SK-N-SH (cell line): ENCODE results near the gene NR2E3. TPM values are rescaled to one million over a fixed set of nuclear protein-coding genes. Genes with fewer than 3 reads are reported as not detected.

Experiments used
- CTCF ChIA-PET: fragments of 300-600, 350-600 bp; formaldehyde crosslinking; extraction: SDS; loops from one replicate; lab custom pipeline; 2021; lab: Yijun Ruan, JAX
- POLR2A ChIA-PET: fragments of 350-600 bp; sonication (Branson Sonifier 250); formaldehyde crosslinking; extraction: SDS; loops from one replicate; lab custom pipeline; 2020; ENCODE audit warnings: antibody characterized with exemption, inconsistent platforms; lab: Yijun Ruan, JAX
- DNase-seq: peaks from one replicate; pipeline ENCODE4 v3.0.0; 2012
- H2AFZ ChIP-seq: fragments of 200-600 bp; sonication (generic); 2 replicates; pipeline ENCODE4 v1.8.1; 2016; ENCODE audit warnings: antibody characterized with exemption, mild to moderate bottlenecking, low read depth
- H3F3A ChIP-seq: fragments of 200-600 bp; sonication (generic); replicated peaks from 2 replicates; pipeline ENCODE3; 2016; ENCODE audit warnings: antibody characterized with exemption, mild to moderate bottlenecking; ENCODE audit not compliant: insufficient read depth
- H3K27ac ChIP-seq, 2 experiments: fragments of 200-500 bp in 1 of 2; fragments of 200-600 bp in 1 of 2; sonication (Bioruptor generic) in 1 of 2; sonication (generic), shearing (Covaris generic) in 1 of 2; 2 replicates each; pipeline versions ENCODE4 v1.5.1 to v1.6.1; 2014 to 2016; ENCODE audit warnings: low read depth in 2 of 2, inconsistent platforms in 1 of 2, low read length in 1 of 2, mild to moderate bottlenecking in 1 of 2, mixed read lengths in 1 of 2
- H3K27me3 ChIP-seq: fragments of 200-600 bp; sonication (generic), shearing (Covaris generic); 2 replicates; pipeline ENCODE4 v1.6.1; 2016; ENCODE audit warnings: mixed run types; ENCODE audit not compliant: insufficient read depth
- H3K36me3 ChIP-seq, 2 experiments: fragments of 200-500 bp in 1 of 2; fragments of 200-600 bp in 1 of 2; sonication (Bioruptor generic) in 1 of 2; sonication (generic) in 1 of 2; replicated peaks in 1 of 2; 2 replicates each; pipeline versions ENCODE3 to v1.5.1; 2014 to 2016; ENCODE audit warnings: low read length in 1 of 2, mild to moderate bottlenecking in 1 of 2; ENCODE audit not compliant: insufficient read depth in 2 of 2, control insufficient read depth in 1 of 2
- H3K4me1 ChIP-seq, 2 experiments: fragments of 200-500 bp in 1 of 2; fragments of 200-600 bp in 1 of 2; sonication (Bioruptor generic) in 1 of 2; sonication (generic), shearing (Covaris generic) in 1 of 2; 2 replicates each; pipeline versions ENCODE4 v1.5.1 to v1.6.1; 2014 to 2016; ENCODE audit warnings: low read depth in 1 of 2, low read length in 1 of 2, mixed run types in 1 of 2; ENCODE audit not compliant: insufficient read depth in 2 of 2, control insufficient read depth in 1 of 2
- H3K4me2 ChIP-seq: fragments of 200-600 bp; sonication (generic), shearing (Covaris generic); 2 replicates; pipeline ENCODE4 v1.6.1; 2017; ENCODE audit warnings: mixed run types
- H3K4me3 ChIP-seq, 2 experiments: fragments of 200-500 bp in 1 of 2; fragments of 200-600 bp in 1 of 2; sonication (Bioruptor generic) in 1 of 2; sonication (generic), shearing (Covaris generic) in 1 of 2; 2 replicates each; pipeline versions ENCODE4 v1.5.1 to v1.8.1; 2014 to 2016; ENCODE audit warnings: low read depth in 2 of 2, inconsistent platforms in 1 of 2, low read length in 1 of 2, mild to moderate bottlenecking in 1 of 2, mixed read lengths in 1 of 2, moderate library complexity in 1 of 2
- H3K79me2 ChIP-seq: fragments of 200-600 bp; sonication (generic); 2 replicates; pipeline ENCODE4 v1.8.1; 2017; ENCODE audit warnings: mild to moderate bottlenecking; ENCODE audit not compliant: insufficient read depth
- H3K9ac ChIP-seq: fragments of 200-600 bp; sonication (generic); 2 replicates; pipeline ENCODE4 v1.6.1; 2017; ENCODE audit warnings: mixed run types
- H3K9me2 ChIP-seq: fragments of 200-600 bp; sonication (generic); 2 replicates; pipeline ENCODE4 v1.6.1; 2017; ENCODE audit warnings: mixed run types
- H3K9me3 ChIP-seq: fragments of 200-600 bp; sonication (generic); 2 replicates; pipeline ENCODE4 v1.6.1; 2017; ENCODE audit warnings: mixed run types, mild to moderate bottlenecking, moderate library complexity
- H4K20me1 ChIP-seq: fragments of 200-600 bp; sonication (generic); 2 replicates; pipeline ENCODE4 v1.6.1; 2017; ENCODE audit warnings: mild to moderate bottlenecking, mixed run types; ENCODE audit not compliant: insufficient read depth
- CHD2 ChIP-seq: fragments of 150-350 bp; IDR thresholded peaks from 2 replicates; pipeline ENCODE4 v1.6.1; 2018; ENCODE audit warnings: low read length; ENCODE audit not compliant: partially characterized antibody
- ELF1 ChIP-seq: IDR thresholded peaks from 2 replicates; pipeline ENCODE4 v1.4.0; 2012
- EZH2phosphoT487 ChIP-seq: fragments of 200-600 bp; sonication (generic); IDR thresholded peaks from 2 replicates; pipeline ENCODE4 v1.6.1; 2017; ENCODE audit warnings: low read depth, mixed run types, mild to moderate bottlenecking, antibody characterized with exemption, moderate library complexity, borderline replicate concordance
- FOSL2 ChIP-seq: IDR thresholded peaks from 2 replicates; pipeline ENCODE4 v1.4.0; 2012; ENCODE audit warnings: low read depth, mild to moderate bottlenecking, moderate library complexity, borderline replicate concordance
- FOXJ3 ChIP-seq: sonication (generic); formaldehyde crosslinking; IDR thresholded peaks from 2 replicates; pipeline ENCODE4 v1.5.1; 2020; ENCODE audit warnings: mild to moderate bottlenecking, missing genetic modification reagents
- JUND ChIP-seq: IDR thresholded peaks from 2 replicates; pipeline ENCODE4 v1.4.0; 2012
- NFIC ChIP-seq: IDR thresholded peaks from 2 replicates; pipeline ENCODE4 v1.4.0; 2012; ENCODE audit warnings: borderline replicate concordance
- POLR2AphosphoS5 ChIP-seq: IDR thresholded peaks from 2 replicates; pipeline ENCODE4 v1.6.1; 2012; ENCODE audit warnings: low read depth, low read length
- RAD21 ChIP-seq: IDR thresholded peaks from 2 replicates; pipeline ENCODE4 v1.6.1; 2012; ENCODE audit warnings: mild to moderate bottlenecking, low read length
- RCOR1 ChIP-seq: fragments of 150-350 bp; IDR thresholded peaks from 2 replicates; pipeline ENCODE4 v1.6.1; 2017; ENCODE audit warnings: antibody characterized with exemption, low read length
- SIN3A ChIP-seq: IDR thresholded peaks from 2 replicates; pipeline ENCODE4 v1.6.1; 2012; ENCODE audit warnings: low read depth, mild to moderate bottlenecking, low read length, moderate library complexity, borderline replicate concordance
- TAF1 ChIP-seq: IDR thresholded peaks from 2 replicates; pipeline ENCODE4 v1.6.1; 2012; ENCODE audit warnings: low read depth, mild to moderate bottlenecking, low read length, moderate library complexity, borderline replicate concordance
- TCF12 ChIP-seq: IDR thresholded peaks from 2 replicates; pipeline ENCODE4 v1.4.0; 2012
- WGBS: methylation state at CpG from one replicate; pipeline ENCODE4 v1.1.6; 2017; ENCODE audit warnings: low lambda C conversion rate; 5-methylcytosine and 5-hydroxymethylcytosine counted together
- polyA plus RNA-seq, 3 experiments: library from polyadenylated mRNA; depleted of rRNA; stranded (reverse); fragments of >200 nt; gene quantifications; 2 replicates each; pipeline ENCODE4 v1.2.3, GENCODE V29; 2012
- TF ChIP-seq, protein P1 (sequence below): IDR thresholded peaks from 2 replicates; pipeline ENCODE4 v1.6.1; 2012; ENCODE audit warnings: mild to moderate bottlenecking, low read depth, low read length, moderate library complexity
- TF ChIP-seq, protein P2 (sequence below): fragments of 150-350 bp; IDR thresholded peaks from 2 replicates; pipeline ENCODE4 v1.6.1; 2016; ENCODE audit warnings: mild to moderate bottlenecking, low read depth, low read length
- TF ChIP-seq, protein P3 (sequence below): fragments of 200-600 bp; sonication (generic); IDR thresholded peaks from 2 replicates; pipeline ENCODE4 v1.6.1; 2017; ENCODE audit warnings: antibody characterized with exemption, mild to moderate bottlenecking, moderate library complexity
- TF ChIP-seq, protein P4 (sequence below): IDR thresholded peaks from 2 replicates; pipeline ENCODE4; 2012
- TF ChIP-seq, protein P5 (sequence below): IDR thresholded peaks from 2 replicates; pipeline ENCODE4 v1.4.0; 2012; ENCODE audit warnings: low read depth
- TF ChIP-seq, protein P6 (sequence below): IDR thresholded peaks from 2 replicates; pipeline ENCODE4 v1.4.0; 2012; ENCODE audit warnings: low read depth, borderline replicate concordance
- TF ChIP-seq, protein P7 (sequence below): fragments of 150-350 bp; IDR thresholded peaks from 2 replicates; pipeline ENCODE4 v1.6.1; 2017; ENCODE audit warnings: antibody characterized with exemption, low read length, low read depth, borderline replicate concordance

NR2E3 gene
- polyA plus RNA-seq, 1 of the 3 experiments (the other 2 are of a cell fraction): 0.18 TPM

DNA sequence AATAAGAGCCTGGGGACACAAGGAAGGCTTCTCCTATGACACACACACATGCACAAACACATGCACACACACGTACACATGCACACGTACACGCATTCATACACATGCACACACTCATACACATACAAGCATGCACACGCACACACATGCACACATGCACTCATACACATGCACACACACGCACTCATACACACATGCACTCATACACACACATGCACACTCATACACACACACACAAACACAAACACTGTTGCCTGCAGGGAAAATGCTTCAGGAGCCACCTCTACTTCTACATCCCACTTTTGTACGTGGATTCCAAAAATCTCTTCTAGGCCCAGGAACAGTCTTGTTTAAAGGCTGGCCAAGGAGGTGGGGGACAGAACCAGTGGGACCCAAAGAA, 20.7 kb upstream of the NR2E3 start:
- H3K27ac ChIP-seq: no peak overlapping the region
- no peaks in the 10 kb centered on the region for H3F3A ChIP-seq
- H3K9me3 ChIP-seq: no peaks in the 10 kb centered on the region
- ChIA-PET CTCF (interaction anchor here (1.2 to 6.7 kb wide), 4 partner anchors 9 to 366 kb away, joined by 3 to 39 read pairs (median 11); partner anchors contain the start of genes MYO9A and SENP8), POLR2A (no interaction called here)
- H3K4me2 ChIP-seq: no peak overlapping the region
- TF ChIP-seq FOSL2: no peak
- TF ChIP-seq TCF12: no peak
- no peak for TF ChIP-seq JUND
- TF ChIP-seq TAF1: no peak
- no peak for TF ChIP-seq POLR2AphosphoS5
- no peak for TF ChIP-seq RAD21
- TF ChIP-seq ELF1: no peak
- TF ChIP-seq, protein P1, sequence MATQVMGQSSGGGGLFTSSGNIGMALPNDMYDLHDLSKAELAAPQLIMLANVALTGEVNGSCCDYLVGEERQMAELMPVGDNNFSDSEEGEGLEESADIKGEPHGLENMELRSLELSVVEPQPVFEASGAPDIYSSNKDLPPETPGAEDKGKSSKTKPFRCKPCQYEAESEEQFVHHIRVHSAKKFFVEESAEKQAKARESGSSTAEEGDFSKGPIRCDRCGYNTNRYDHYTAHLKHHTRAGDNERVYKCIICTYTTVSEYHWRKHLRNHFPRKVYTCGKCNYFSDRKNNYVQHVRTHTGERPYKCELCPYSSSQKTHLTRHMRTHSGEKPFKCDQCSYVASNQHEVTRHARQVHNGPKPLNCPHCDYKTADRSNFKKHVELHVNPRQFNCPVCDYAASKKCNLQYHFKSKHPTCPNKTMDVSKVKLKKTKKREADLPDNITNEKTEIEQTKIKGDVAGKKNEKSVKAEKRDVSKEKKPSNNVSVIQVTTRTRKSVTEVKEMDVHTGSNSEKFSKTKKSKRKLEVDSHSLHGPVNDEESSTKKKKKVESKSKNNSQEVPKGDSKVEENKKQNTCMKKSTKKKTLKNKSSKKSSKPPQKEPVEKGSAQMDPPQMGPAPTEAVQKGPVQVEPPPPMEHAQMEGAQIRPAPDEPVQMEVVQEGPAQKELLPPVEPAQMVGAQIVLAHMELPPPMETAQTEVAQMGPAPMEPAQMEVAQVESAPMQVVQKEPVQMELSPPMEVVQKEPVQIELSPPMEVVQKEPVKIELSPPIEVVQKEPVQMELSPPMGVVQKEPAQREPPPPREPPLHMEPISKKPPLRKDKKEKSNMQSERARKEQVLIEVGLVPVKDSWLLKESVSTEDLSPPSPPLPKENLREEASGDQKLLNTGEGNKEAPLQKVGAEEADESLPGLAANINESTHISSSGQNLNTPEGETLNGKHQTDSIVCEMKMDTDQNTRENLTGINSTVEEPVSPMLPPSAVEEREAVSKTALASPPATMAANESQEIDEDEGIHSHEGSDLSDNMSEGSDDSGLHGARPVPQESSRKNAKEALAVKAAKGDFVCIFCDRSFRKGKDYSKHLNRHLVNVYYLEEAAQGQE: no peak
- TF ChIP-seq CHD2: no peak
- no peak for TF ChIP-seq NFIC
- TF ChIP-seq, protein P2, sequence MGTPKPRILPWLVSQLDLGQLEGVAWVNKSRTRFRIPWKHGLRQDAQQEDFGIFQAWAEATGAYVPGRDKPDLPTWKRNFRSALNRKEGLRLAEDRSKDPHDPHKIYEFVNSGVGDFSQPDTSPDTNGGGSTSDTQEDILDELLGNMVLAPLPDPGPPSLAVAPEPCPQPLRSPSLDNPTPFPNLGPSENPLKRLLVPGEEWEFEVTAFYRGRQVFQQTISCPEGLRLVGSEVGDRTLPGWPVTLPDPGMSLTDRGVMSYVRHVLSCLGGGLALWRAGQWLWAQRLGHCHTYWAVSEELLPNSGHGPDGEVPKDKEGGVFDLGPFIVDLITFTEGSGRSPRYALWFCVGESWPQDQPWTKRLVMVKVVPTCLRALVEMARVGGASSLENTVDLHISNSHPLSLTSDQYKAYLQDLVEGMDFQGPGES: no peak
- TF ChIP-seq SIN3A: no peak
- TF ChIP-seq, protein P3, sequence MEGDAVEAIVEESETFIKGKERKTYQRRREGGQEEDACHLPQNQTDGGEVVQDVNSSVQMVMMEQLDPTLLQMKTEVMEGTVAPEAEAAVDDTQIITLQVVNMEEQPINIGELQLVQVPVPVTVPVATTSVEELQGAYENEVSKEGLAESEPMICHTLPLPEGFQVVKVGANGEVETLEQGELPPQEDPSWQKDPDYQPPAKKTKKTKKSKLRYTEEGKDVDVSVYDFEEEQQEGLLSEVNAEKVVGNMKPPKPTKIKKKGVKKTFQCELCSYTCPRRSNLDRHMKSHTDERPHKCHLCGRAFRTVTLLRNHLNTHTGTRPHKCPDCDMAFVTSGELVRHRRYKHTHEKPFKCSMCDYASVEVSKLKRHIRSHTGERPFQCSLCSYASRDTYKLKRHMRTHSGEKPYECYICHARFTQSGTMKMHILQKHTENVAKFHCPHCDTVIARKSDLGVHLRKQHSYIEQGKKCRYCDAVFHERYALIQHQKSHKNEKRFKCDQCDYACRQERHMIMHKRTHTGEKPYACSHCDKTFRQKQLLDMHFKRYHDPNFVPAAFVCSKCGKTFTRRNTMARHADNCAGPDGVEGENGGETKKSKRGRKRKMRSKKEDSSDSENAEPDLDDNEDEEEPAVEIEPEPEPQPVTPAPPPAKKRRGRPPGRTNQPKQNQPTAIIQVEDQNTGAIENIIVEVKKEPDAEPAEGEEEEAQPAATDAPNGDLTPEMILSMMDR: no peak
- TF ChIP-seq, protein P4, sequence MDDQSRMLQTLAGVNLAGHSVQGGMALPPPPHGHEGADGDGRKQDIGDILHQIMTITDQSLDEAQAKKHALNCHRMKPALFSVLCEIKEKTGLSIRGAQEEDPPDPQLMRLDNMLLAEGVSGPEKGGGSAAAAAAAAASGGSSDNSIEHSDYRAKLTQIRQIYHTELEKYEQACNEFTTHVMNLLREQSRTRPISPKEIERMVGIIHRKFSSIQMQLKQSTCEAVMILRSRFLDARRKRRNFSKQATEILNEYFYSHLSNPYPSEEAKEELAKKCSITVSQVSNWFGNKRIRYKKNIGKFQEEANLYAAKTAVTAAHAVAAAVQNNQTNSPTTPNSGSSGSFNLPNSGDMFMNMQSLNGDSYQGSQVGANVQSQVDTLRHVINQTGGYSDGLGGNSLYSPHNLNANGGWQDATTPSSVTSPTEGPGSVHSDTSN: no peak
- no peak for TF ChIP-seq RCOR1
- TF ChIP-seq, protein P5, sequence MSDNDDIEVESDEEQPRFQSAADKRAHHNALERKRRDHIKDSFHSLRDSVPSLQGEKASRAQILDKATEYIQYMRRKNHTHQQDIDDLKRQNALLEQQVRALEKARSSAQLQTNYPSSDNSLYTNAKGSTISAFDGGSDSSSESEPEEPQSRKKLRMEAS: no peak
- TF ChIP-seq, protein P6, sequence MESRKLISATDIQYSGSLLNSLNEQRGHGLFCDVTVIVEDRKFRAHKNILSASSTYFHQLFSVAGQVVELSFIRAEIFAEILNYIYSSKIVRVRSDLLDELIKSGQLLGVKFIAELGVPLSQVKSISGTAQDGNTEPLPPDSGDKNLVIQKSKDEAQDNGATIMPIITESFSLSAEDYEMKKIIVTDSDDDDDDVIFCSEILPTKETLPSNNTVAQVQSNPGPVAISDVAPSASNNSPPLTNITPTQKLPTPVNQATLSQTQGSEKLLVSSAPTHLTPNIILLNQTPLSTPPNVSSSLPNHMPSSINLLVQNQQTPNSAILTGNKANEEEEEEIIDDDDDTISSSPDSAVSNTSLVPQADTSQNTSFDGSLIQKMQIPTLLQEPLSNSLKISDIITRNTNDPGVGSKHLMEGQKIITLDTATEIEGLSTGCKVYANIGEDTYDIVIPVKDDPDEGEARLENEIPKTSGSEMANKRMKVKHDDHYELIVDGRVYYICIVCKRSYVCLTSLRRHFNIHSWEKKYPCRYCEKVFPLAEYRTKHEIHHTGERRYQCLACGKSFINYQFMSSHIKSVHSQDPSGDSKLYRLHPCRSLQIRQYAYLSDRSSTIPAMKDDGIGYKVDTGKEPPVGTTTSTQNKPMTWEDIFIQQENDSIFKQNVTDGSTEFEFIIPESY: no peak
- no peak for TF ChIP-seq EZH2phosphoT487
- no peak for TF ChIP-seq FOXJ3
- TF ChIP-seq, protein P7, sequence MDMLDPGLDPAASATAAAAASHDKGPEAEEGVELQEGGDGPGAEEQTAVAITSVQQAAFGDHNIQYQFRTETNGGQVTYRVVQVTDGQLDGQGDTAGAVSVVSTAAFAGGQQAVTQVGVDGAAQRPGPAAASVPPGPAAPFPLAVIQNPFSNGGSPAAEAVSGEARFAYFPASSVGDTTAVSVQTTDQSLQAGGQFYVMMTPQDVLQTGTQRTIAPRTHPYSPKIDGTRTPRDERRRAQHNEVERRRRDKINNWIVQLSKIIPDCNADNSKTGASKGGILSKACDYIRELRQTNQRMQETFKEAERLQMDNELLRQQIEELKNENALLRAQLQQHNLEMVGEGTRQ: no peak
- no peak for DNase-seq
- no peaks in the 10 kb centered on the region for H4K20me1 ChIP-seq
- no peak overlapping the region for H3K9ac ChIP-seq
- no peaks in the 10 kb centered on the region for H3K79me2 ChIP-seq
- no peaks in the 10 kb centered on the region for H3K27me3 ChIP-seq
- H3K4me1 ChIP-seq: peaks cover 0 to 6% of the 10 kb centered on the region in 2 experiments; a peak in 2 of 4 replicates
- H2AFZ ChIP-seq: no peak overlapping the region
- H3K9me2 ChIP-seq: no peaks in the 10 kb centered on the region
- H3K4me3 ChIP-seq: no peak overlapping the region
- WGBS: 91% methylated on average over 6 of the region's 6 CpGs
- H3K36me3 ChIP-seq: no peaks in the 10 kb centered on the region
